GM18507 (cell line): ENCODE measurements around the gene PPP2R2C.

Source experiments
- DNase-seq: peaks from one replicate; pipeline ENCODE4 v3.0.0; 2011; ENCODE audit warnings: low read depth; ENCODE audit not compliant: insufficient read length; ENCODE audit errors: extremely low spot score
- FAIRE-seq: peaks from 2 replicates; lab custom pipeline; 2011; peaks lifted over from hg19 to GRCh38; lab: Jason Lieb, UNC

PPP2R2C gene

GRCh38 chr4:6495296-6495590, 22.8 kb upstream of the PPP2R2C start:
- FAIRE-seq (no peak), DNase-seq (no peak)

GRCh38 chr4:6494431-6495295, 22.2 kb upstream of the PPP2R2C start:
- no peak for FAIRE-seq
- DNase-seq, result no peak

- DNase-seq (no peak), FAIRE-seq (no peak)
These were observed 21.4 kb upstream of the PPP2R2C start for GRCh38 chr4:6493658-6494304.

- FAIRE-seq (no peak), DNase-seq (no peak)
These were observed 20.6 kb upstream of the PPP2R2C start for GRCh38 chr4:6492861-6493657.

- no peak for DNase-seq
- no peak for FAIRE-seq
These were observed 19.7 kb upstream of the PPP2R2C start for GRCh38 chr4:6492027-6492590.

- FAIRE-seq (no peak), DNase-seq (no peak)
These were observed 18.8 kb upstream of the PPP2R2C start for GRCh38 chr4:6491235-6491634.

GRCh38 chr4:6489927-6490326, 17.5 kb upstream of the PPP2R2C start:
- DNase-seq (no peak), FAIRE-seq (no peak)

GRCh38 chr4:6487466-6487865, 15.1 kb upstream of the PPP2R2C start:
- FAIRE-seq, result no peak
- DNase-seq, result no peak

- DNase-seq, result no peak
- FAIRE-seq, result no peak
These were observed 8.2 kb upstream of the PPP2R2C start for GRCh38 chr4:6480534-6481088.

- no peak for DNase-seq
- FAIRE-seq, result no peak
These were observed 6.3 kb upstream of the PPP2R2C start for GRCh38 chr4:6478546-6479220.

GRCh38 chr4:6476893-6477292, 4.5 kb upstream of the PPP2R2C start:
- DNase-seq (no peak), FAIRE-seq (no peak)

- DNase-seq (no peak), FAIRE-seq (no peak)
These were observed 3.1 kb upstream of the PPP2R2C start for GRCh38 chr4:6475492-6476020.

- DNase-seq (no peak), FAIRE-seq (no peak)
These were observed 2.5 kb upstream of the PPP2R2C start for GRCh38 chr4:6474705-6475457.

- DNase-seq (no peak), FAIRE-seq (no peak)
These were observed 1.7 kb upstream of the PPP2R2C start for GRCh38 chr4:6474053-6474568.

- no peak for FAIRE-seq
- no peak for DNase-seq
These were observed 1.0 kb upstream of the PPP2R2C start for GRCh38 chr4:6473264-6474052.

- DNase-seq (no peak), FAIRE-seq (no peak)
These were observed 417 bp downstream of the PPP2R2C start for GRCh38 chr4:6472008-6472386.

- FAIRE-seq, result no peak
- DNase-seq, result no peak
These were observed 957 bp downstream of the PPP2R2C start for GRCh38 chr4:6471307-6472007.
